Gastroesophageal sphincter (tissue), 4 donors: Measurements from ENCODE around the gene CCDC127. TPM values are rescaled to one million over a fixed set of nuclear protein-coding genes. Genes with fewer than 3 reads are reported as not detected.

Experiments used
- ATAC-seq: fragments of 150-250 bp; one replicate; pipeline ENCODE4 v1.9.1; 2016; ENCODE audit warnings: mild to moderate bottlenecking, moderate library complexity
- H3K27ac ChIP-seq, 4 donors: fragments of 200-600 bp; sonication (generic) in 3 of 4; 1 replicate in 3 of 4; 2 replicates in 1 of 4; pipeline ENCODE4 v1.5.1; 2016 to 2019
- H3K27me3 ChIP-seq: fragments of 200-600 bp; sonication (generic); one replicate; pipeline ENCODE4 v1.5.1; 2019
- H3K36me3 ChIP-seq, 2 donors: fragments of 200-600 bp; sonication (generic); one replicate each; pipeline ENCODE4 v1.5.1; 2019; ENCODE audit warnings: control low read depth in 1 of 2
- H3K4me1 ChIP-seq, 3 donors: fragments of 200-600 bp; sonication (generic); 1 replicate in 2 of 3; 2 replicates in 1 of 3; pipeline ENCODE4 v1.5.1; 2016 to 2019; ENCODE audit warnings: control low read depth in 2 of 3
- H3K4me3 ChIP-seq, 2 donors: fragments of 200-600 bp; sonication (generic); one replicate each; pipeline ENCODE4 v1.5.1; 2019; ENCODE audit warnings: mild to moderate bottlenecking in 1 of 2, moderate library complexity in 1 of 2
- H3K9me3 ChIP-seq, 3 donors: fragments of 200-600 bp; sonication (generic); one replicate each; pipeline ENCODE4 v1.5.1; 2017 to 2019; ENCODE audit warnings: control low read depth in 2 of 3
- CTCF ChIP-seq, 4 experiments: fragments of 200-600 bp in 2 of 4; fragments of 450-650 bp in 2 of 4; sonication (generic) in 1 of 4; IDR thresholded peaks; one replicate each; pipeline ENCODE4 v1.5.1; 2017 to 2019; ENCODE audit warnings: antibody characterized with exemption in 4 of 4, mild to moderate bottlenecking in 2 of 4, moderate library complexity in 2 of 4
- EP300 ChIP-seq: sonication (generic); formaldehyde crosslinking; IDR thresholded peaks from one replicate; pipeline ENCODE4 v1.6.1; 2017; ENCODE audit warnings: antibody characterized with exemption, mild to moderate bottlenecking
- POLR2A ChIP-seq, 2 donors: fragments of 450-650 bp; IDR thresholded peaks; one replicate each; pipeline ENCODE4 v1.6.1; 2017; ENCODE audit warnings: antibody characterized with exemption in 2 of 2, mild to moderate bottlenecking in 2 of 2, moderate library complexity in 1 of 2
- POLR2AphosphoS5 ChIP-seq: sonication (generic); formaldehyde crosslinking; IDR thresholded peaks from one replicate; pipeline ENCODE4 v1.6.1; 2017; ENCODE audit warnings: antibody characterized with exemption
- WGBS, 2 donors: methylation state at CpG; one replicate each; pipeline ENCODE4 v1.1.5; 2018; ENCODE audit warnings: low coverage in 1 of 2; 5-methylcytosine and 5-hydroxymethylcytosine counted together
- total RNA-seq, 4 donors: library from RNA; depleted of rRNA; stranded (reverse); fragments of >200 nt; gene quantifications; one replicate each; pipeline ENCODE4 v1.1.0, GENCODE V29; 2016

The CCDC127 gene
- total RNA-seq, 4 donors from 2014 or later: 6.5 to 11.7 (median 8.2) TPM

GRCh38 chr5:213803-214395 is 4.1 kb downstream of the CCDC127 start:
- 90 to 93% methylated on average over 12 of the region's 12 CpGs for WGBS, 2 donors
- ATAC-seq: no peak
- Histone ChIP-seq H3K27ac (no peak overlapping the region), H3K36me3 (peaks cover 0 to 23% of the 10 kb centered on the region in 2 donors), H3K4me1 (peaks cover 0 to 26% (median 0%) of the 10 kb centered on the region in 3 donors), H3K4me3 (no peak overlapping the region), H3K9me3 (no peaks in the 10 kb centered on the region), H3K27me3 (no peaks in the 10 kb centered on the region)
- no peak for TF ChIP-seq POLR2A (IDR thresholded peaks at IDR 0.05)
- TF ChIP-seq EP300: no peak
- no peak for TF ChIP-seq CTCF (IDR thresholded peaks at IDR 0.05)
- no peak for TF ChIP-seq POLR2AphosphoS5

GRCh38 chr5:208449-209114 is 9.4 kb downstream of the CCDC127 start:
- Histone ChIP-seq H3K27me3 (no peaks in the 10 kb centered on the region), H3K9me3 (no peaks in the 10 kb centered on the region), H3K36me3 (peaks cover 0 to 50% of the 10 kb centered on the region in 2 donors), H3K27ac (no peak overlapping the region), H3K4me1 (peaks cover 0 to 18% (median 0%) of the 10 kb centered on the region in 3 donors), H3K4me3 (no peak overlapping the region)
- TF ChIP-seq EP300: no peak
- no peak for TF ChIP-seq CTCF (IDR thresholded peaks at IDR 0.05)
- no peak for TF ChIP-seq POLR2AphosphoS5
- TF ChIP-seq POLR2A (IDR thresholded peaks at IDR 0.05): no peak
- 70 to 80% methylated on average over 1 to 5 of the region's 15 CpGs for WGBS, 2 donors
- ATAC-seq: no peak

- 74 to 83% methylated on average over 6 to 12 of the region's 14 CpGs for WGBS, 2 donors
- H3K4me3 ChIP-seq: no peak overlapping the region
- H3K9me3 ChIP-seq: no peaks in the 10 kb centered on the region
- no peak for ATAC-seq
- no peak overlapping the region for H3K27ac ChIP-seq
- TF ChIP-seq EP300: no peak
- TF ChIP-seq CTCF (IDR thresholded peaks at IDR 0.05): no peak
- H3K4me1 ChIP-seq: peaks cover 0 to 18% (median 0%) of the 10 kb centered on the region in 3 donors
- peaks cover 0 to 56% of the 10 kb centered on the region in 2 donors for H3K36me3 ChIP-seq
- H3K27me3 ChIP-seq: no peaks in the 10 kb centered on the region
Observed at GRCh38 chr5:207599-207998, 10.4 kb downstream of the CCDC127 start.

GRCh38 chr5:206927-207536 is 10.9 kb downstream of the CCDC127 start:
- WGBS, 2 donors: 57 to 96% methylated on average over 3 to 5 of the region's 8 CpGs
- ATAC-seq: no peak
- peaks cover 0 to 58% of the 10 kb centered on the region in 2 donors for H3K36me3 ChIP-seq
- H3K4me1 ChIP-seq: peaks cover 0 to 18% (median 0%) of the 10 kb centered on the region in 3 donors
- no peaks in the 10 kb centered on the region for H3K9me3 ChIP-seq
- H3K4me3 ChIP-seq: no peak overlapping the region
- TF ChIP-seq EP300: no peak
- TF ChIP-seq CTCF (IDR thresholded peaks at IDR 0.05): no peak
- no peak for TF ChIP-seq POLR2AphosphoS5
- TF ChIP-seq POLR2A (IDR thresholded peaks at IDR 0.05): no peak
- no peak overlapping the region for H3K27ac ChIP-seq
- H3K27me3 ChIP-seq: no peaks in the 10 kb centered on the region
